Activated naive CD4-positive, alpha-beta T cell treated with anti-CD3 and anti-CD28 coated beads, Interleukin-2, amount 50 U/mL, for 24 hours (primary cell): ENCODE data around the gene HECTD4.
"Not testable (repeated sequence)": the region's sequence is repeated elsewhere in the genome, so short reads cannot be mapped to it uniquely, and the experiment has no call there.

Experiments used
- H3K27ac Mint-ChIP-seq: one replicate; pipeline ENCODE4 v1.8.0; 2021; ENCODE audit warnings: mild to moderate bottlenecking, mixed read lengths
- H3K27me3 Mint-ChIP-seq: one replicate; pipeline ENCODE4 v1.8.0; 2021; ENCODE audit warnings: mixed read lengths
- H3K36me3 Mint-ChIP-seq: one replicate; pipeline ENCODE4 v1.8.0; 2021; ENCODE audit warnings: mixed read lengths
- H3K4me1 Mint-ChIP-seq: one replicate; pipeline ENCODE4 v1.8.0; 2021; ENCODE audit warnings: mixed read lengths
- H3K4me3 Mint-ChIP-seq: one replicate; pipeline ENCODE4 v1.8.0; 2021; ENCODE audit warnings: mild to moderate bottlenecking, mixed read lengths
- H3K9me3 Mint-ChIP-seq: one replicate; pipeline ENCODE4 v1.8.0; 2021; ENCODE audit warnings: mixed read lengths

The HECTD4 gene

DNA sequence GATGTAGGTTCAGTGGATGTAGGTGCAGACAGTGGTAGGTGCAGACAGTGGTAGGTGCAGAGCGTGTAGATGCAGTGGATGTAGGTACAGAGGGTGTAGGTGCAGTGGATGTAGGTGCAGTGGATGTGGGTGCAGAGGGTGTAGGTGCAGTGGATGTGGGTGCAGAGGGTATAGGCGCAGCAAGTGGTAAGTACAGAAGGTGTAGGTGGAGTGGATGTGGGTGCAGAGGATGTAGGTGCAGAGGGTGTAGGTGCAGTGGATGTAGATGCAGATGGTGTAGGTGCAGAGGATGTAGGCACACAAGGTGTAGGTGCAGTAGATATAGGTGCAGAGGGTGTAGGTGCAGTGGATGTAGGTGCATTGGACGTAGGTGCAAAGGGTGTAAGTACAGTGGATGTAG lies 86.0 kb downstream of the HECTD4 start:
- Mint-ChIP-seq H3K4me1 (peaks cover 7% of the 10 kb centered on the region), H3K9me3 (no peaks in the 10 kb centered on the region), H3K27ac (no peak overlapping the region), H3K36me3 (peaks cover 9% of the 10 kb centered on the region), H3K27me3 (no peaks in the 10 kb centered on the region), H3K4me3 (no peak overlapping the region)

DNA sequence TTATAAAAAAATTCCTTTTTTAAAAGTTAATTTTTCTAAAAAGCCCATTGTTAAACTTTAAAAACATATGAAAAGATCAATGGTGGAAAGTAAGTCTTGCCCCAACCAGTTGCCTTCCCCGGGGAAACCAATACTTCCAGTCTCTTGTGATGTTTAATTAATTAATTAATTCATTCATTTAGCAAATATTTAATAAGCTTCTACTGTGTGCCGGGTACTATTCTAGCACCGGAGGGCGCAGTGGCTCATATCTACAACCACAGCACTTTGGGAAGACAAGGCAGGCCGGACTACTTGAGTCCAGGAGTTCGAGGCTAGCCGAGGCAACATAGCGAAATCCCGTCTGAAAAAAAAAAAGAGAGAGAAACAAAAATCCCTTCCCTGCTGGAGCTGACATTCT lies 87.4 kb downstream of the HECTD4 start:
- no peak overlapping the region for H3K4me3 Mint-ChIP-seq
- H3K9me3 Mint-ChIP-seq = no peaks in the 10 kb centered on the region
- H3K4me1 Mint-ChIP-seq = peaks cover 7% of the 10 kb centered on the region
- peaks cover 11% of the 10 kb centered on the region for H3K36me3 Mint-ChIP-seq
- no peaks in the 10 kb centered on the region for H3K27me3 Mint-ChIP-seq
- H3K27ac Mint-ChIP-seq = no peak overlapping the region

- peaks cover 5% of the 10 kb centered on the region for H3K9me3 Mint-ChIP-seq
- H3K27me3 Mint-ChIP-seq = no peaks in the 10 kb centered on the region
- no peak overlapping the region for H3K4me3 Mint-ChIP-seq
- H3K36me3 Mint-ChIP-seq = peaks cover 19% of the 10 kb centered on the region
- peaks cover 7% of the 10 kb centered on the region for H3K4me1 Mint-ChIP-seq
- no peak overlapping the region for H3K27ac Mint-ChIP-seq
These were observed 93.6 kb downstream of the HECTD4 start for GRCh38 chr12:112288638-112289037.

- peaks cover 5% of the 10 kb centered on the region for H3K9me3 Mint-ChIP-seq
- no peak overlapping the region for H3K27ac Mint-ChIP-seq
- H3K27me3 Mint-ChIP-seq = no peaks in the 10 kb centered on the region
- H3K4me3 Mint-ChIP-seq = no peak overlapping the region
- peaks cover 10% of the 10 kb centered on the region for H3K36me3 Mint-ChIP-seq
- H3K4me1 Mint-ChIP-seq = no peaks in the 10 kb centered on the region
These were observed 96.4 kb downstream of the HECTD4 start for GRCh38 chr12:112285600-112286401.

DNA sequence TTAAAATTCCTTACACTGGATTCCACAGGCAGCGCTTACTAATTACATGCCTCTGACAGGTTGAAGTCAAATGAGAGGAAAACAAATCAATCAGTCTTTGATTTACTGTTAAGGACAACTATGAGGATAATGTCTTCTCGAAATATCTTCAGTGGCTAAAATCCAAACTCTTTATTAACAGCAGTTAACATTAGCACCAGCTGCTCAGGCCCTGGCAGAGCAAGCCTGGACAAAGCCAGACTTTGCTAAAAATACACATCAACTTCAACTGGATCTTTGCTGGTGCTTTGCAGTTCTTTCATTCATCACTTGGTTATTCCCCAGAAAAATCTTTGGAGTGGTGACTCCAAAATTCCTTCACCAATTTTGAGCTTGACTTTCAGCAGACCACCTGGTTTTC lies 98.7 kb downstream of the HECTD4 start:
- Mint-ChIP-seq H3K27ac (no peak overlapping the region), H3K9me3 (no peaks in the 10 kb centered on the region), H3K36me3 (peaks cover 6% of the 10 kb centered on the region), H3K27me3 (no peaks in the 10 kb centered on the region), H3K4me3 (no peak overlapping the region), H3K4me1 (no peaks in the 10 kb centered on the region)

GRCh38 chr12:112282920-112283319 lies 99.3 kb downstream of the HECTD4 start:
- Mint-ChIP-seq H3K4me1 (no peaks in the 10 kb centered on the region), H3K9me3 (no peaks in the 10 kb centered on the region), H3K27me3 (no peaks in the 10 kb centered on the region), H3K27ac (no peak overlapping the region), H3K4me3 (no peak overlapping the region), H3K36me3 (peaks cover 8% of the 10 kb centered on the region)

DNA sequence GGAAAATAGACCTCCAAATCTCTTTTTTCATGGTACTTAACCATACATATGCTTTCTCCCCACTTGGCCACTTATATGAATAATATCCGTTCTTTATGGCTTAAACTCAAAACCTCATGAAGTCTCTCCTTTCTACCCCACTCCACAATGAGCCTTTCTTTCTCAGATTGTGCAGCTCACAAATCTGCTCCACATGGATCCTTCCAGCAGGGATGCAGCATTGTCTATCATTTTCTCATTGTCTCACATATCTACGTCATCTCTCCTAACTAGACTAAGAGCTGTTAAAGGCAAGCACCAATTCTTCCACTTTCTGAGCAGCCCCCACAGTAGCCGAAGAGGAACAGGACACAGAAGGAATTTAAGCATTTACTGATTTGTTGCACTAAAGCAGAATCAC lies 106.4 kb downstream of the HECTD4 start:
- H3K4me1 Mint-ChIP-seq = no peaks in the 10 kb centered on the region
- peaks cover 23% of the 10 kb centered on the region for H3K36me3 Mint-ChIP-seq
- no peaks in the 10 kb centered on the region for H3K9me3 Mint-ChIP-seq
- no peaks in the 10 kb centered on the region for H3K27me3 Mint-ChIP-seq
- no peak overlapping the region for H3K27ac Mint-ChIP-seq
- H3K4me3 Mint-ChIP-seq = no peak overlapping the region

GRCh38 chr12:112275207-112275606 lies 107.0 kb downstream of the HECTD4 start:
- Mint-ChIP-seq H3K4me1 (no peaks in the 10 kb centered on the region), H3K27me3 (no peaks in the 10 kb centered on the region), H3K4me3 (no peak overlapping the region), H3K36me3 (peaks cover 23% of the 10 kb centered on the region), H3K9me3 (no peaks in the 10 kb centered on the region), H3K27ac (no peak overlapping the region)

DNA sequence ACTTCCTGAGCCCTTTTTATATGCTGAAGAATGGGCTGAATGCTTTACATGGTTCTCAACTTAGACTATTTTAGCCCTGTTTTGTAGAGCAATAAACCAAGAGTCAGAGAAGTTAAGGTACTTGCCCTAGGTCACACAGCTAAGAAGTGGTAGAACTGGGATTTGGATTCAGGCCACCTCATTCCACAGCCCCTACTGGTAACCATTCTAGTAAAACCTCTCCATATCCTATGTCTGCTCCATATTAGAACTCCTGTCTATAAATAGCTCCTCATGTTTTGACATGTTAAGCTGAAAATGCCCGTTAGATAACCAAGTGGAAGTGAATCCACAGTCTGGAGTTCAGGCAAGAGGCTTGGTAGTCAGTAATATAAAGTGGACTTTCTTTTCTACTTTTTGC lies 111.6 kb downstream of the HECTD4 start:
- Mint-ChIP-seq H3K4me1 (no peaks in the 10 kb centered on the region), H3K36me3 (peaks cover 22% of the 10 kb centered on the region), H3K27me3 (no peaks in the 10 kb centered on the region), H3K4me3 (no peak overlapping the region), H3K9me3 (no peaks in the 10 kb centered on the region), H3K27ac (no peak overlapping the region)

DNA sequence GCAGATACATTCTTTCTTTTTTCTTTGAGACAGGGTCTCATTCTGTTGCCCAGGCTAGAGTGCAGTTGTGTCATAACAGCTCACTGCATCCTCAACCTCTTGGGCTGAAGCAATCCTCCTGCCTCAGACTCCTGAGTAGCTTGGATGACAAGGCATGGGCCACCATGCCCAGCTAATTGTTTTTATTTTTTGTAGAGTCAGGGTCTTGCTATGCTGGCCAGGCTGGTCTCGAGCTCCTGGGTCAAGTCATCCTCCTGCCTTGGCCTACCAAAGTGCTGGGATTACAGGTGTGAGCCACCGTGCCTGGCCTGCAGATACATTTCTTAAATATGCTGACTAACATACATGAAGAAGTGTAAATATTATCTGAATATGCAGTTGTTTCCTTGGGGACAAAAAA lies 115.8 kb downstream of the HECTD4 start:
- H3K27me3 Mint-ChIP-seq = no peaks in the 10 kb centered on the region
- H3K4me1 Mint-ChIP-seq = no peaks in the 10 kb centered on the region
- H3K4me3 Mint-ChIP-seq = no peak overlapping the region
- no peak overlapping the region for H3K27ac Mint-ChIP-seq
- H3K36me3 Mint-ChIP-seq = peaks cover 12% of the 10 kb centered on the region
- no peaks in the 10 kb centered on the region for H3K9me3 Mint-ChIP-seq

- no peaks in the 10 kb centered on the region for H3K9me3 Mint-ChIP-seq
- H3K27me3 Mint-ChIP-seq = no peaks in the 10 kb centered on the region
- H3K4me3 Mint-ChIP-seq = no peak overlapping the region
- H3K4me1 Mint-ChIP-seq = no peaks in the 10 kb centered on the region
- H3K36me3 Mint-ChIP-seq = peaks cover 15% of the 10 kb centered on the region
- no peak overlapping the region for H3K27ac Mint-ChIP-seq
These were observed 120.7 kb downstream of the HECTD4 start for GRCh38 chr12:112261559-112261958.

DNA sequence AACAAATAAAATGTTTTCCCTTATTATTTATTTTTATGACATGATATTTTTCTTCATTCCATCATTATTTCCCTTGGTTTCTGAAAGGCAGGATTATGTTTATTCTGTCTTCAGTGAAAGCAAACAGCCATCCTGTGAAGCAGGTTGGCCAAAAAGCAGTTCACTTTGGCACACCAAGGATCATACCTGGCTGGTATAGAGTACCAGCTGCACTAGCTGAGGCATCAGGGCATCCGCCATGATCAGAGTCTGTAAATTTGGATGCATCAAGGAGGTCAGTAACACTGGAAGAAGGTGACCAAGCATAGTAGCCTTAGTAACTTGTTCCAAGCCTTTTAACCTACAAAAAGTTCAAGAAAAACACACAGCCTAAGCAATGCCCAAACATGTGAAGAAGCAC lies 123.3 kb downstream of the HECTD4 start:
- no peaks in the 10 kb centered on the region for H3K9me3 Mint-ChIP-seq
- no peak overlapping the region for H3K4me3 Mint-ChIP-seq
- H3K27me3 Mint-ChIP-seq = no peaks in the 10 kb centered on the region
- peaks cover 12% of the 10 kb centered on the region for H3K36me3 Mint-ChIP-seq
- H3K4me1 Mint-ChIP-seq = no peaks in the 10 kb centered on the region
- H3K27ac Mint-ChIP-seq = no peak overlapping the region

DNA sequence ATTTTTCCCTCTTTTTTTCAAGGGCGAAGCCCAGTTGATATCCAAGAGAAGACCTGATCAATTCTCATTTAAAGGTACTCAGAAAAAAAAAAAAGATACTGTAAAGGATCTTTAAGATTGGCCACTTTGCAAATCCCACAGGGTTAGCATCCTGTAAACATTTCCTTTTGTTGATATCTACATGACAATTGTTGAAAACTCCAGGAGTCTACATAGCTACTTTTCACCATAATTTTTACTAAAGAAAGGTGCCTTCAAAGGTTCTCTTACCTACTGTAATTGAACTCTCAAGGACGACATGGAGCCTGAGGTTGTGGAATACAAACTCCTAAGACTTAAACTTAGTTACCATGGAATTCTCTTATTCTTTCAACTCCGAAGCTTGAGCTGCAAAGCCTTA lies 125.5 kb downstream of the HECTD4 start:
- Mint-ChIP-seq H3K36me3 (peaks cover 16% of the 10 kb centered on the region), H3K9me3 (no peaks in the 10 kb centered on the region), H3K4me3 (no peak overlapping the region), H3K4me1 (no peaks in the 10 kb centered on the region), H3K27ac (no peak overlapping the region), H3K27me3 (no peaks in the 10 kb centered on the region)

DNA sequence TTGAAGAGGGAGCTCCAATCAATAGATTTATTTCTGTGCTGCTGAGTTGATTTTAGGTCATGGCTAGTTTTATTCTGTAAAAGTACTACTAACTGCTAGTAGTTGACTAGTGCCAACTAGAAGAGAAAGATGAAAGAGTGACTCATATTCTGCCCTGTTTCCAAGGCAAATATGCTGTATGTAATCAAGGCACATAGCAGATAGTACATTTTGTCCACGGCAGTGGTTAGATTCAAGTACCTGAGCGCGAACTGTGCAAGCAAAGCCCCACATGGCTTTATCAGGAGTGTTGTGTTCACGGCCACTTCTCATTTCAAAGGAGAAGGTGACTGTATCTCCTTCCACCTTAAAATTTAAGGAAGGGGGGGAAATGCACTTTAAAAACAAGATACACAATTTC lies 130.0 kb downstream of the HECTD4 start:
- Mint-ChIP-seq H3K36me3 (peaks cover 6% of the 10 kb centered on the region), H3K27ac (no peak overlapping the region), H3K9me3 (no peaks in the 10 kb centered on the region), H3K4me1 (no peaks in the 10 kb centered on the region), H3K27me3 (no peaks in the 10 kb centered on the region), H3K4me3 (no peak overlapping the region)

DNA sequence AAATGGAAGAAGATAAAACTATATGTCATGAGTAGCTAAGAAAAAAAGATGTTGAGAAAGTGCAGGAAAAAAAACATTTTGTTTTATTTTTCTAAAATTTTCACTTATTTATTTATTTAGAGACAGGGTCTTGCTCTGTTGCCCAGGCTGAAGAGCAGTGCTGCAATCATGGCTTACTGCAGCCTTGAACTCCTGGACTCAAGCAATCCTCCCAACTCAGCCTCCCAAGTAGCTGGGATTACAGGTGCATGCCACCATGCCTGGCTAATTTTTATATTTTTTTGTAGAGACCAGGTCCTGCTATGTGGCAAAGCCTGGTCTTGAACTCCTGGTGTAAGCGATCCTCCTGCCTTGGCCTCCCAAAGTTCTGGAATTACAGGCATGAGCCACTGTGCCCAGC lies 137.3 kb downstream of the HECTD4 start:
- not testable (repeated sequence) for H3K4me3 Mint-ChIP-seq, H3K9me3 Mint-ChIP-seq
- H3K36me3 Mint-ChIP-seq = peaks cover 15% of the 10 kb centered on the region

GRCh38 chr12:112243255-112244110 lies 138.7 kb downstream of the HECTD4 start:
- Mint-ChIP-seq H3K27me3 (no peaks in the 10 kb centered on the region), H3K36me3 (peaks cover 15% of the 10 kb centered on the region), H3K9me3 (no peaks in the 10 kb centered on the region), H3K4me3 (no peak overlapping the region), H3K4me1 (no peaks in the 10 kb centered on the region), H3K27ac (no peak overlapping the region)

More for the DNA sequence above, 137.3 kb downstream of the HECTD4 start:
- not testable (repeated sequence) for H3K4me1 Mint-ChIP-seq, H3K27ac Mint-ChIP-seq, H3K27me3 Mint-ChIP-seq
